Measurements from ENCODE around the gene CD99. TPM values are rescaled to one million over a fixed set of nuclear protein-coding genes. Genes with fewer than 3 reads are reported as not detected.

CD99 gene, protein sequence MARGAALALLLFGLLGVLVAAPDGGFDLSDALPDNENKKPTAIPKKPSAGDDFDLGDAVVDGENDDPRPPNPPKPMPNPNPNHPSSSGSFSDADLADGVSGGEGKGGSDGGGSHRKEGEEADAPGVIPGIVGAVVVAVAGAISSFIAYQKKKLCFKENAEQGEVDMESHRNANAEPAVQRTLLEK
- total RNA-seq: 100 to 1,000 TPM; 261 to 314 TPM

GRCh38 chrX:2690856-2691542 is at the start of gene CD99:
CD99 (plus strand) TSS chrX:2691295; CDS start chrX:2691361, 66 bp downstream.
- Mint-ChIP-seq H3K4me1 (peaks cover 37% of the 10 kb centered on the region), H3K27me3 (peaks cover 4% of the 10 kb centered on the region), H3K27ac (peak within 1 kb of the TSS; percentile 97), H3K36me3 (ENCODE audit: low read depth) (peaks cover 35% of the 10 kb centered on the region), H3K4me3 (peak within 1 kb of the TSS; percentile 99), H3K9me3 (no peaks in the 10 kb centered on the region)
- CTCF ChIA-PET: no interaction called here
- POLR2A ChIA-PET: no interaction called here
- peak; percentile 90 for DNase-seq

GRCh38 chrX:2642146-2642545 is 48.9 kb upstream of the CD99 start:
- POLR2A ChIA-PET: no interaction called here

DNA sequence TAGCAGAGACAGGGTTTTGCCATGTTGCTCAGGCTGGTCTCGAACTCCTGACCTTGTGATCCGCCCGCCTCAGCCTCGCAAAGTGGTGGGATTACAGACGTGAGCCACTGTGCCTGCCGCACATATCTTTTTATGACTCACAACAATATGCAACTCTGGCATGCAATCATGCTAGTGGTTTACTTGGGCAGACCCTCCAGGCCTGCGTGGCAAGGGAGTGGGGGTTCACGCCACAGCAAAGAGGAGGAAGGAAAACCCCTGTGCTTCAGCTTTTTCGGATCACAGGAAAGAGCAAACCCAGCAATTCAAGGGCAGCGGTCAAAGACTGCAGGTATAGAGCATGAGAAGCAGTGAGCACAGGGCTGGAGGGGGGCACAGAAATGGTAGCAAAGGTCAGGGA is 48.3 kb upstream of the CD99 start:
- ChIA-PET CTCF (no interaction called here), POLR2A (no interaction called here)
- Mint-ChIP-seq H3K36me3 (ENCODE audit: low read depth) (peaks cover 22% of the 10 kb centered on the region), H3K4me1 (peaks cover 13% of the 10 kb centered on the region), H3K9me3 (no peaks in the 10 kb centered on the region), H3K4me3 (no peak overlapping the region), H3K27me3 (no peaks in the 10 kb centered on the region), H3K27ac (no peak overlapping the region)
- no peak for DNase-seq

More at GRCh38 chrX:2642146-2642545, 48.9 kb upstream of the CD99 start:
- H3K4me1 Mint-ChIP-seq: peaks cover 12% of the 10 kb centered on the region
- peaks cover 19% of the 10 kb centered on the region for H3K36me3 Mint-ChIP-seq (ENCODE audit: low read depth)
- no peaks in the 10 kb centered on the region for H3K27me3 Mint-ChIP-seq
- no peak overlapping the region for H3K4me3 Mint-ChIP-seq
- no peak for DNase-seq
- CTCF ChIA-PET: no interaction called here
- no peaks in the 10 kb centered on the region for H3K9me3 Mint-ChIP-seq
- H3K27ac Mint-ChIP-seq: no peak overlapping the region

- Mint-ChIP-seq H3K9me3 (no peaks in the 10 kb centered on the region), H3K4me1 (peaks cover 4% of the 10 kb centered on the region), H3K36me3 (ENCODE audit: low read depth) (peaks cover 17% of the 10 kb centered on the region), H3K4me3 (no peak overlapping the region), H3K27ac (no peak overlapping the region), H3K27me3 (no peaks in the 10 kb centered on the region)
- ChIA-PET CTCF (no interaction called here), POLR2A (no interaction called here)
- no peak for DNase-seq
These were observed 47.2 kb upstream of the CD99 start for GRCh38 chrX:2643880-2644279.

- no peak overlapping the region for H3K27ac Mint-ChIP-seq
- ChIA-PET POLR2A (no interaction called here), CTCF (no interaction called here)
- no peak for DNase-seq
- peaks cover 13% of the 10 kb centered on the region for H3K36me3 Mint-ChIP-seq (ENCODE audit: low read depth)
- no peaks in the 10 kb centered on the region for H3K9me3 Mint-ChIP-seq
- H3K27me3 Mint-ChIP-seq: no peaks in the 10 kb centered on the region
- H3K4me1 Mint-ChIP-seq: peaks cover 4% of the 10 kb centered on the region
- no peak overlapping the region for H3K4me3 Mint-ChIP-seq
These were observed 45.5 kb upstream of the CD99 start for GRCh38 chrX:2645563-2645962.

DNA sequence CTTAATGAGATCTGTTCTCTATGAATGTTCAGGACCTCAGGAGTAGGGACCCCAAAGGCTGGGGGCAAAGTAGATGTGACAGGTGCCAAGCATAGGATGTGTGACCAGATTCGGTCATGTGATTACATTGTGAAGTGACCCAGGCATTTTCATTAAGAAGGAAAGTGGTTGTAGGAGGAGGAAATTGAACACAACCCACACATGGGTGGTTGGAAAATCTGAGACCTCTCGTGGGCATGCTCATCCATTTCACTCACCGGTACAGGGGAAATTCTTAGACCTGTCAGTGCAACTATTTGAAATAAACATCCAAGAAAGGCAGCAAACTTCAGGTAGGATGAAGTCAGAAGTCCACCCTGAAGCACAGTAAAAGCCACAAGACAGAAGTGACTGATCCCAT is 43.5 kb upstream of the CD99 start:
- H3K4me3 Mint-ChIP-seq: no peak overlapping the region
- no peaks in the 10 kb centered on the region for H3K9me3 Mint-ChIP-seq
- no peaks in the 10 kb centered on the region for H3K27me3 Mint-ChIP-seq
- H3K4me1 Mint-ChIP-seq: peaks cover 4% of the 10 kb centered on the region
- no peak overlapping the region for H3K27ac Mint-ChIP-seq
- POLR2A ChIA-PET: no interaction called here
- CTCF ChIA-PET: no interaction called here
- DNase-seq: no peak
- peaks cover 13% of the 10 kb centered on the region for H3K36me3 Mint-ChIP-seq (ENCODE audit: low read depth)

DNA sequence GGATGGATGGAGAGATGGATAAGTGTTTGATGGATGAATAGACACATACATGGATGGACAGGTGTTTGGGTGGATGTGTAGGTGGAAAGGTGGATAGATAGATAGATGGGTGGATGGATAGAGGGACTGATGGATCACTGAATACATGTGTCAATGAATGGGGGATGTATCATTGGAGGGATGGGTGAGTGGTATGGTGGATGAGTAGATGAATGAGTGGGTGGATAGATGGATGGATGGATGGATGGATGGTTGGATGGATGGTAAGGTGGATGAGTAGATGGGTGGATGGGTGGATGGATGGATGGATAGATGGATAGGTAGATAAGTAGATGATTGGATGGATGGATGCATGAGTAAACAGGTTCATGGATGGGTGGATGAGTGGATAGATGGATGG is 41.1 kb upstream of the CD99 start:
- no peak overlapping the region for H3K27ac Mint-ChIP-seq
- ChIA-PET POLR2A (no interaction called here), CTCF (no interaction called here)
- H3K27me3 Mint-ChIP-seq: no peaks in the 10 kb centered on the region
- no peaks in the 10 kb centered on the region for H3K9me3 Mint-ChIP-seq
- no peak overlapping the region for H3K4me3 Mint-ChIP-seq
- H3K4me1 Mint-ChIP-seq: peaks cover 2% of the 10 kb centered on the region
- peaks cover 13% of the 10 kb centered on the region for H3K36me3 Mint-ChIP-seq (ENCODE audit: low read depth)
- no peak for DNase-seq

DNA sequence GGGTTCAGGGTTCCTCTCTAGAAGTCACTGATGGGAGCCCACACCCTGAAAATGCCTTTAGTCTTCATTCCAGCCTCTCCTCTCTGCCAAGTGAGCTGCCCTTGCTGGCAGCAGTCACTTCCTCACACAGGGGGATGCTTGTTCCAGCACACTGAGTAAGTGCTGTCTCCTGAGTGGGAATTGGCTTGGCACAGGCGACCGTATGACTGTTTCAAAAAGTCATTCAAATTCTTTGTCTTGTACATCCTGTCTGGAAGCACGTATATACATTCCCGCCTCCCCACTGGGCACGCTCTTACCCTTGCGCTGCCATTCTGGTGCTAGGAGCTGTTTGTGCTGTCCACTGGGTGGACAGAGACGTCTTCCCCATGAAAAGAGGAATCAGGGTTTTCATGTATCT is 40.2 kb upstream of the CD99 start:
- Mint-ChIP-seq H3K4me1 (peaks cover 2% of the 10 kb centered on the region), H3K27me3 (no peaks in the 10 kb centered on the region), H3K9me3 (no peaks in the 10 kb centered on the region), H3K4me3 (no peak overlapping the region), H3K27ac (no peak overlapping the region), H3K36me3 (ENCODE audit: low read depth) (peaks cover 13% of the 10 kb centered on the region)
- no peak for DNase-seq
- ChIA-PET CTCF (no interaction called here), POLR2A (no interaction called here)

DNA sequence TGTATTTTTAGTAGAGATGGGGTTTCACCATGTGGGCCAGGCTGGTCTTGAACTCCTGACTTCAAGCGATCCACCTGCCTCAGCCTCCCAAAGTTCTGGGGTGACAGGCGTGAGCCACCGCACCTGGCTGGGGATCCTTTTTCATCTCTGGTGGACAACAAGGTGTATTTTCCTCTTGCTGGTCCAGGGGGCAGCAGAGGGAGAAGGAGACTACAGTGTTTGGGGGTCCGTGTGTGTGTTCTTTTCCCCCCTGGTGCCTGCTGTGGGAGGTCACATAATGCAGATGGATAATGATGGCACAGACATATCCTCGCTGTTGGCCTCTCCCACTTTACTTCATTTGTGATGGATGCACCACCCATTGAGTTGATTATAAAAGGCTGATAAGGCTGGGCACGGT is 39.0 kb upstream of the CD99 start:
- ChIA-PET POLR2A (no interaction called here), CTCF (no interaction called here)
- no peak overlapping the region for H3K27ac Mint-ChIP-seq
- peaks cover 2% of the 10 kb centered on the region for H3K4me1 Mint-ChIP-seq
- peaks cover 9% of the 10 kb centered on the region for H3K36me3 Mint-ChIP-seq (ENCODE audit: low read depth)
- H3K9me3 Mint-ChIP-seq: no peaks in the 10 kb centered on the region
- H3K27me3 Mint-ChIP-seq: no peaks in the 10 kb centered on the region
- DNase-seq: no peak
- H3K4me3 Mint-ChIP-seq: no peak overlapping the region

GRCh38 chrX:2654436-2655340 is 36.4 kb upstream of the CD99 start:
- Mint-ChIP-seq H3K4me3 (no peak overlapping the region), H3K4me1 (peaks cover 2% of the 10 kb centered on the region), H3K27ac (no peak overlapping the region), H3K9me3 (no peaks in the 10 kb centered on the region), H3K36me3 (ENCODE audit: low read depth) (peaks cover 4% of the 10 kb centered on the region), H3K27me3 (no peaks in the 10 kb centered on the region)
- ChIA-PET POLR2A (no interaction called here), CTCF (no interaction called here)
- no peak for DNase-seq

DNA sequence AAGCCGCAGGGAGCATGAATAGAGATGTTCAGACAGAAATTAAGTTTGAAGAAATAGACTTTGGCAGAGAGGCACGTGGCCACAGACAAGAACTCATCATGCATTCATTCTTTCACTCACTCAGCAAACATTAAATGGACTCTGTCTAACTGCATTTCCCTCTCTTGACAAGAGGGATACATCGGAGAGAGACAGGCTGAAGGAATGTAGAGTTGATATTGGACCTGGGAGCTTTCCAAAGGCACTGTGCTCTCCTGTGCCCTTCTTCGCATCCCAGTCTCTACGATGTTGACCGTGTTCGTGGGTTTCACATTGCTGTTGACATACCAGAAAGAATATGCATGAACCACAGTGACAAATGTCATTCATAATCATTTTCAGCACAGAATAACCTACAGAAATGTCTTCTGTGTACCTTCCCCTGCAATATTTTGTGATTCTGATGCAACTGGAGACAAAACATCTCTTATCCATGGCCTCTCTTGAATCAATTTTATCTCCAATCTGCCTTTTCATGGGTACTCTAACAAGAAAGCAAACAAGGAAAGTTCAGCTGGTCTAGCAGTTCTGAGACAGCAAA is 34.7 kb upstream of the CD99 start:
- no peaks in the 10 kb centered on the region for H3K9me3 Mint-ChIP-seq
- H3K4me1 Mint-ChIP-seq: peaks cover 2% of the 10 kb centered on the region
- no peak for DNase-seq
- H3K27me3 Mint-ChIP-seq: no peaks in the 10 kb centered on the region
- H3K27ac Mint-ChIP-seq: no peak overlapping the region
- POLR2A ChIA-PET: no interaction called here
- no peak overlapping the region for H3K4me3 Mint-ChIP-seq
- no peaks in the 10 kb centered on the region for H3K36me3 Mint-ChIP-seq (ENCODE audit: low read depth)
- CTCF ChIA-PET: no interaction called here

GRCh38 chrX:2657532-2658113 is 33.5 kb upstream of the CD99 start:
- H3K4me1 Mint-ChIP-seq: peaks cover 2% of the 10 kb centered on the region
- H3K4me3 Mint-ChIP-seq: no peak overlapping the region
- DNase-seq: no peak
- H3K36me3 Mint-ChIP-seq (ENCODE audit: low read depth): no peaks in the 10 kb centered on the region
- no peak overlapping the region for H3K27ac Mint-ChIP-seq
- no peaks in the 10 kb centered on the region for H3K9me3 Mint-ChIP-seq
- POLR2A ChIA-PET: no interaction called here
- CTCF ChIA-PET: no interaction called here
- no peaks in the 10 kb centered on the region for H3K27me3 Mint-ChIP-seq

Measured in activated CD4-positive, alpha-beta T cell treated with anti-CD3 and anti-CD28 coated beads, Interleukin-2, amount 10 ng/mL, durations not matched to agents 7 days and 5 days (primary cell).